Middle frontal gyrus (tissue), 1 donor: ENCODE results near the gene OGG1.
A peak's percentile ranks its signal among the peaks of the same experiment; 100 is the strongest.

ENCODE experiments used
- DNase-seq: peaks from one replicate; pipeline ENCODE4 v3.0.0-alpha.2; 2015; ENCODE audit warnings: low spot score; ENCODE audit errors: extremely low spot score

The OGG1 gene

DNA sequence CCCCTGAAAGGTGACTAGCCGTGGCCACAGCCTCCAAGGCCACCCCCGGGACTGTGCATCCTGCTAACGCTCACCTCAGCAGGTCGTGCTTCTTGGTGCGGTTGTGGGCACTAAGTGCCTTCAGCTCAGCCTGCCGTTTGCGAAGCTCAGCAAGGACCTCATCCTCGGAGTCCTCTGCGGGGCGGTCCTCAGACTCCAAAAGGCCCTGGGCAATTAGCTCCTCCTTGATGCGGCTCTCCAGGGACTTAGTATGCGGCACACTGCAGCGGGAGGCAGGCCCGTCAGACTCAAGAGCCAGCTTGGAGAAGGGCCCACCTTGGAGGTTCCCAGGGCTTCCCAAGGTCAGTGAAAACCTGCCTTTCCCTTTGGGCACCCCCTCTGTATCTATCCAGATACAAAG lies 34.2 kb downstream of the OGG1 start:
- DNase-seq, result no peak

DNA sequence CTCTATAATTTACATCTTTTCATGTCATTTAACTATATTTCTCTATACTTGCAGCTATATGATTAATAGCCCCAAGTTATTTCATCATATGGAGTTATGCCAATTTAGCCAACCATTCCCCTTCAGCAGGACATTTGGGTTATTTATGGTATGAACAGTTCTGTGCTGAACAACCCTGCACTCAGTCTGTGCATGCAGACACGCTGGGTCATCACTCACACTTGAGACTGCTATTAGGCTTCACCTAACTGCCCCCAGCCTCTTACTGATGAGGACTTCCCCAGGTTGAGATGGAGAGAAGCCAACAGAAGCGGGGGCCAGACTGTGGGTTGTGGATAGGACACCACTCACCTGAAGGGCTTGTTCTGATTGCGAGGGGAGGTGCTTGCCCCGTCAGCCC lies 35.2 kb downstream of the OGG1 start:
- DNase-seq, result no peak

DNA sequence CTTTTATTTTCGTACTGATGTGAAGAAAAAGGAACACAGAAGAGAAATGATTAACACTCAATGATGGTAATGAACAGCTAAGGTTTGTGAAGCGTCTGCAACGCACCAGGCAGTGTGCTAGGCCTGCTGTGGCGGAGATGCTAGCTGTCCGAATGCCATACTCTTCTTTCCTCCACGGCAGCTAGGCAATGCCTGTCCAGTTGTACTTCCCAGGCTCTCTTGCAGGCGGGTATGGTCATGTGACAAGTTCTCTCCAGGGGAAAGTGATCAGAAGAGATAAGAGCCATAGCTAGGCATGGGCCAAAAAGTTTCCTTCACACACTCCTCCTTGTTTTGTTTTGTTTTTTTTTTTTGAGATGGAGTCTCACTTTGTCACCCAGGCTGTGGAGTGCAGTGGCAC lies 35.9 kb downstream of the OGG1 start:
- DNase-seq, result no peak

DNA sequence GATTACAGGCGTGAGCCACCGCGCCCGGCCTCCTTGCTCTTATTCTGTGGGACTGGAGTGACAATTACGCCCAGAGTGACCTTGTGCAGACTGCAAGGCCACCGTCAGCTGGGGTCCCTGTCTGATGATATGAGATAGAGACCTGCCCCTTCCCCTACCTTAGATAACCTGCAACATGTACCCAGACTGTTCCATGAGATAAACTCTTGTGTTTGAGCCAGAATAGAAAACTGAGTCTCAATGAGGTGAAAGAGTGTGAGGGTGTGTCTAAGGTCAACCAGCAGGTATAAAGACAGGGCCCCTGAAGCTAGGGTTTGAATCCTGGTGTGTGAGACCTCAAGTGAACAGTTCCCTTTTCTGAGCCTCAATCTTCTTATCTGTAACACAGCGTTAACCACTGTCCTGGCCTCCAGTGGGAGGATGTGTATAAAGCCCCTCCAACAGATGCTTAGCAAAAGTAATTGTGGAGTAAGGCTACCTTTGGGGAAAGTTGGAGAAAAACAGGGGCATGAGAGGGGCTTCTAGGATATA lies 36.5 kb downstream of the OGG1 start:
- DNase-seq, result no peak

DNA sequence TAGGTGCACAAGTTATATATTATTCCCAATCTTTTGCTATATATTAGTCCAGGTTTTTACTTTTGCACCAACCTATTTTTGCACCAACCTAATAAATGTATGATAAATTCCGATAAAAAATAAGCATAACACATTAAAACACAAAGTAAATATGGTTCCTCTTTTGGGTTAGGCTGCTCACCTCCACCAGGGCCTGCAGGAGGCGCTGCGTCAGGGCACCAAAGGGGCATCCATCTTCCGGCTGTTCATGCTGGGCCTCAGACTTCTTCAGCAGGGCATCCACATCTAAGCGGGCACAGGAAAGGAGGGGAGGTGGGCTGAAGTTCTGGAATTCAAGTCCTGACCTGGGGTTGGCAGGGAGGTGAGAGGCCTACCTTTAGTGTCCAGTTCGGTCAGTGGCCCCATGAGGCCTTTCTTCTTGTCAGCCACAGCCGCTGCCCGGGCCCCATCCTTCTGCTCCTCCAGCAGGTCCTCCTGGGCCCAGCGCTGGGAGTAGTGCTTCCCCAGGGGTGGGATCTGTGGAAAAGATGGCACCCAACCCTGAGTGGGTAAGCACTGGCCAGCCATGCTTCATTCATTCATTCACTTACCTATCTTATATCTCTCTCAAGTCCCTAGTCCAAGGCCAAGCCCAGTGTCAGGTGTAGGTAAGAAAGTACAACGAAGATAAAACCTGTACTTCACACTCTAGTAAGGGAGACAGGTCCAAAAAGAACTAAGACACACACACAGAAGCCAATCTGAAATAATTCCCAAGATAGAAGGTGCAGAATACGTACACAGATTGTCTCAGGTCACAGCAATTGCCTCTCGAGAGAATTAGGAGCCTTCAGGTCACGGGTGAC lies 37.3 kb downstream of the OGG1 start:
- DNase-seq, result no peak

DNA sequence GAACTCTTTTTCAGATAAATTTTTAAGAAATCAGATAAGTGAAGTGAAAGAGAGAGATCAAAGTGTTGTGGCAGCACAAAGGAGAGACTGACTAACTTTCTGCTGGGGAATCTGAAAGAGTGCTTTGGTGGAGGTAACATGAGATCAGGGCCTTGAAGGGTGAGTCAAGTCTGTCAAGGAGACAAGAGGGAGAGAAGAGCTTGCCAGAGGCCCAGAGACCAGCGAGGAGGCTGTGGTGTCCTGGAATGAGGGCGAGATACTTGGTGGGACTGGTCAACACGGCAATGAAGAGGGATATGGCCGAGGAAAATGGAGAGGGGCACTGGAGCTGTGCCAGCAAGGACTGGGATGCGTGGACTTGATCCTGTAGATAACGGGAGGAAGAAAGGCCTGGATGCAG lies 38.0 kb downstream of the OGG1 start:
- no peak for DNase-seq

DNA sequence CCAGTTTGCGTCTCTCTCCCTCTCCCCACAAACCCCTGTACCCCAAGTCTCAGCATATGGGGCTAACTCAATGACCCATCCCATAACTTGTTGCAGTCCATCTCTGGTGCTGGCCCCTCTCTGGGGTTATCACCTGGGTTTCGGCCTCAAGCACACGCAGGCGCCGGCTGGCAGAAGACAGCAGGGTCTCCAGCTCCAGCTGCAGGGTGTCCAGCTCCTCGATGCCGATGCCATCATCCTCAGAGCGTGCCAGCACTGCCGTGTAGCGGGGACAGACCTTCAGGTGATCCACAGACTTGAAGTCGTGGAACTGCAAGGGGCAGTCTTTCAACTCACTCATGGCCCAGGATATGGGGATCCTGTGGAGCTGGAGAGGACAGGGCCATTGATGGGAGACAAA lies 41.4 kb downstream of the OGG1 start:
- no peak for DNase-seq

DNA sequence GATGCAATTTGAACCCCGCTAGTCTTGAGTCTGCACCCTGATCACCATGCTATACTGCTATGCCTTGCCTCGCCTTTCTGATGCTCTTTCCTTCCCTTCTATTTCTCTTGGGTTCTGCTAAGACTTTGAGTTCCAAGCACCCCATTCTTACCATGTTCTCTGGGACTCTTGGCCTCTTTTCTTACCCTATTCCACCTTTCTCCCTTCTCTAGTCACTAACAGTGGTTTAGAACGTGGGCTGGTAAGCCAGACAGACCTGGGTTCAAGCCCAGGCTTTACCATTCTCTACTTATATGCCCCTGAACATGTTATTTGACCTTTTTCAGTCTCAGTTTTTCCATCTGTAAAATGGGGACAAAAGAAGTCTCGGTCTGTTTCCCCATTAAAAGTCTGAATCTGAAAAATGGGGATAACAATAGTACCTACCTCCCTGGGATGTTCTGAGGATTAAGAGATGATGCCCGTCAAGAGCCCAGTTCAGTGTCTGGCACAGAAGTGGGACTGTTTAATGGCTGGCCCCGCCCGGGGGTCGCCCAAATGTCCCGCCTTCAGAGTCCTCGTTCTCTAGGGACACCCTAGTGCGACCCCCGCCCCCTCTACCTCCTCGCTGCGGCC lies 42.1 kb downstream of the OGG1 start:
- no peak for DNase-seq

DNA sequence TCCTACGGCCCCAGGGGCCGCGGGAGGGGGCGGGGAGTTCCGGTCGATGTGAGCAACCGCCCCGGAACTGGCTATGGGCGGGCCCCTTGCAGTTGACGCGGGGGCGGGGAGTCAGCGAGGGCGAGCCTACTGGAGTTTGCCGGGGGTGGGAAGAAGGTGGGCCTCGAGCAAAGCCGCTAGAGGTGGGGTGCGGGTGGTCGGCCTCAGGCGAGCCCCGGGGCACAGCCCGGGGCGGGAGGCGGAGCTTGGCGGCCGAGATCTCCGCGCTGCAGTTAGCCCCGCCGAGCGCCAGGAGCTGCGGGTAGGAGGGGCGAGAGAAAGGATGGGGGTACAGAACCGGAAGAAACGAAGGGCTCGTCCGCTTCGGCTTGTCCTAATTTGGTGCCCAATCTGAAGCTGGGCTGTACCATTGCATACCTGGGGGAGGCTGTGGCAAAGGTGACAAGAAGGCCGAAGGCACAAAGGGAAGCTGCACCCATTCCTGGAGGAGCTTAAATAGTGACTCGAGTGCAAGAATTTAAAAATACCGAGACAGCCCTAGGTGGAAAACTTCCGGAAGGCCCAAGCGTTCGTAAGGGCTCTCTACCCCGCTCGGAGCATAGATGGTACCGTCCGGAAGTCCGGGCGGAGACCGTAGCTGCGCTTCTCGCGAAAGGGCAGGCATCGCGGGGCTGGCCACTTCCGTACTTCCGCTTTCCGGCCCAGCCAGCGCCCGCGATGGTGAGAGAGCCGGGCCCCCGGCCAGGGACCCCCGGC lies 42.8 kb downstream of the OGG1 start, which contains the start of the genes ARPC4 and TADA3:
ARPC4 (plus strand) TSS at position 678 of the 756 bp plus-strand sequence; CDS start at position 718, 40 bp downstream.
TADA3 (minus strand) TSS at position 69 of the 756 bp plus-strand sequence. CDS start 1,007 bp downstream, outside the sequence.
- peak; percentile 85 for DNase-seq

DNA sequence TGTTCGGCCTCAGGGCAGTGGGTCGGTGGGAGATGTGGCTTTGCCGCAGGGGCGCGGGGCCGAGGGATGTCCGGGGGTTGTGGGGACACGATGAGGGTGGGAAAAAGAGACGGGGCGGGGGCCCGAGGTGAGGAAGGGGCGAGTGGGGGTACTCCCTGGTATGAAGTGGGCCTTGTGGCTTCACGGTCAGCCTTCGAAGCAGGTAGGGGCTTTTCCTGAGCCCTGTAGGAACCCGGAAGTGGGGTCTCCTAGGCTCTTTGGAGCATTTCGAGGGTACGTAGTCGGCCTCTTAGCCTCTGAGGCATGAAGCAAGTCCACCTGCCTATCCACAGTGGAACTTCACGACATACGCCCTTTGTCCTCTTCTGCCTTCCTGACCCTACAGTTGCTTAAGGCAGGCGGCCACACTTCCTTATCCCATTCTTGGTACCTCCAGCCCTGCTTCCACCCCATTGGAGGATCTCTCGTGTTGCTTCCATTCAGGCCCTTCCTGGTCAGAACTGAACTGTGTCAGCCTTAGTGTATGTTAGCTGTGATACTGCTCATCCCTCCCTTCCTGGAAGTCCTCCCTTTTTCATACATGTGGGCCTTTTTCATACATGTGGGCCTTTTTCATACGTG lies 43.5 kb downstream of the OGG1 start:
- no peak for DNase-seq

DNA sequence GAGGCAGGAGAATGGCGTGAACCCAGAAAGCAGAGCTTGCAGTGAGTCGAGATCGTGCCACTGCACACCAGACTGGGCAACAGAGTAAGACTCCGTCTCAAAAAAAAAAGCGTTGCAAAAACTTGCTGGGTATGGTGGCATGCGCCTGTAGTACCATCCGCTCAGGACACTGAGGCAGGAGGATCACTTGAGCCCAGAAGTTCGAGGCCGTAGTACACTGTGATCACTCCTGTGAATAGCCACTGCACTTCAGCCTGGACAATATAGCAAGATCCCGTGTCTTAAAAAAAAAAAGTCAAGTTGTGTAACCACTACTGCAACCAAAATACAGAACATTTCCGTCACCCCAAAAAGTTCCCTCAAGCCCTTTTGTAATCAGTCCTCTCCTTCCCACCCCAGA lies 44.6 kb downstream of the OGG1 start:
- no peak for DNase-seq

DNA sequence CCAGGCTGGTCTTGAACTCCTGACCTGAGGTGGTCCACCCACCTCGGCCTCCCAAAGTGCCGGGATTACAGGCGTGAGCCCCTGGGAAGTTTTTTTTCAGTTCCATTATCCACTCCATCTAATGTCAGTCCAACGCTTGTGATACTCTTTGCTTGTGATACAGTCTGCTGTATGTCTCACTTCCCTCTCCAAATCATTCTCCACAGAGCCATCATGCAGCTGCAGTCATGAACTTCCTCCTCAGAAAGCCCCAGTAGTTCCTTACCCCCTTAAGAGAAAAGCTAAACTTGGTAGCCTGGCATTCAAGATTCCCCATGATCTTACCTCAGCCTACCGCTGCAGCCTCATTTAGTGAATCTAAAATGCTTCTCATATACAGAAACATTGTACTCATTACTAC lies 45.5 kb downstream of the OGG1 start:
- DNase-seq, result no peak

DNA sequence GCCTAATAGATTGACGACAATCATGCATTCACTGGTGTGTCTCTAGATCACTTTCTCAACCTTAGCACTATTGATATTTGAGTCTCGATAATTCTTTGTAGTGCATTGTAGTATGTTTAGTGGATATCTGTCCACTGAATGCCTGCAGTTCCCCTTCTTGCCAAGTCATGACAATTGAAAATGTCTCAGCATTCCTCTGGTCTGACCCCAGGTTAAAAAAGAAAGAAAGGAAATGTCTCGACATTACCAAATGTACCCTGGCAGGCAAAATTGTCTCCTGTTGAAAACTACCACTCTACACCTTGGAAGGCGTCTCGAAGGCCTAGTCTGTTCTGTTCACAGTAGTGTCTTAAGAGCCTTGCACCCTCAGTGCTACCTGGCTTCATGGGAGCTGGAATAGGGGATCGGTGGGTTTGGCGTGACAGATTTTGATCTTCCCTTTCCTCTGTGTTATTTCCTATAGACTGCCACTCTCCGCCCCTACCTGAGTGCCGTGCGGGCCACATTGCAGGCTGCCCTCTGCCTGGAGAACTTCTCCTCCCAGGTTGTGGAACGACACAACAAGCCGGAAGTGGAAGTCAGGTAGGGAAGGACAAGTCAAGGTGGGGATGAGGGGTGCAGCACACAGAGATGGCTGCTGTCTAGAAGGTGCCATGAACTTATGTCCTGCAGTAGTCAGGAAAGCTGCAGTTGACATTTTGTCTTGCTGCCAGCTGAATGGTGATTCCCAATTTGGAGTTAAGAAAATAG lies 47.6 kb downstream of the OGG1 start:
- no peak for DNase-seq

DNA sequence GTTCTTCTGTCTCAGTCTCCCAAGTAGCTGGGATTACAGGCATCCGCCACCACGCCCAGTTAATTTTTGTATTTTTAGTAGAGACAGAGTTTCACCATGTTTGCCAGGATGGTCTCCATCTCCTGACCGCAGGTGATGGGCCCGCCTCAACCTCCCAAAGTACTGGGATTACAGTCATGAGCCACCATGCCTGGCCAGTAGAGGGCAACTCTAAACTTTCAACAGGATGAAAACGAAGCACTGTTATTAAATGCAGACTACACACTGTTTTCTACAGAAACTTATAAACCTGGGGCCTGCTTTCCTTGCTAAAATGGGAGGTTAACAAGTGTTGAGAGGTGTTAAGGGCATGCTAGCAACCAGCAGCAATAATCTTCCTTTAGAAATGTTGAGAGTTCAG lies 50.8 kb downstream of the OGG1 start:
- DNase-seq, result no peak

DNA sequence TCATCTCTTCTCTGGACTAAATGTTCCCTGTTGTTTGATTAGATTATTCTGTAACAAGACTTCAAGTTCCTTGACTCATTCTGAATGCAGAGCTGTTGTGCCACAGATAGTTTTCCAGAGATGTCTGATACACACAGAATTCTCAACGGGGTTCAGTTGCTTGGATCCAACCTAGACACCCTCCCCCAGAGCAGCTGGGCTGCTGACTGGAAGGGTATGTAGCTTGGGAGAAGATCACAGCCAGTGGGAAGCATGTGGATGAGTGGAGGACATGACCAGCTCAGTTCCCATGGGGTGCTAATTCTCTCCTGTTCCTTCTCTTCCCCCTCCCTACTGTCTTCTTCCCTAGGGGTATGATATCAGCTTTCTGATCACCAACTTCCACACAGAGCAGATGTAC lies 53.7 kb downstream of the OGG1 start:
- peak; percentile 47 for DNase-seq

DNA sequence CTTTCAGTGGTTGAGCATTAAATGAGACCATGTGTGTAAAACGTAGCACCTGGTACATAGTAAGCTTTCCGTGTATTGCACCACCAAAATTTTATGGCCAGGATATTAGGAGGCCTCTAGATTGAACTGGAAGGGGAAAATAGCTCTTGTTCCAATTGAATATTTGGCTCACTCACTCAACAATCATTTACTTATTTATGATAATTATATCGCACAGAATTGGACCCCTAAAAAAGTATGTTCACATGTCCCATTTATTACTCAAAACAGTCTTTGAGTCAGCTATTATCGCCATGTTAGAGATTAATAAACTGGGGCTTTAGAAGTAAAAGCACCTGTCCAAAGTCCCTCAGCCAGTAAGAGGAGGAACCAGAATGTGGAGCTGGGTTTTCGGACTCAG lies 55.2 kb downstream of the OGG1 start:
- no peak for DNase-seq

DNA sequence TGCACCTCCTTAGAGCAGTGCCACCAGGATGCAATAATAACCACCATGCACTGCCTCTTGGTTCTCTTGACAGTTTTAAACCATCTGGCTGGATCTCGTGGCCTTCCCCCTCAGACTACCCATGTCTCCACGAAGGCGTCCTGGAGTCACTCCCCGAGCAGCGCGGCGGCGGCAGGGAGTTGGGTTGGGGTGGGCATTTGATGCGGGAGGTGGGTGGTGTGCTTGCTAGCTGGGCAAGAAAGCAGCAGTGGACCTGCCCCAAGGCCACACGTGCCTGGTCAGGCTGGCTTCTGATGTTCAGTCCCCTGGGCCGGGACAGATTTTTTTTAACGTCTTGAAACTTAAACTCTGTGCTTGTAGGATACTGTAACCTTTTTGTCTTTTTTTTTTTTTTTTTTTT lies 56.4 kb downstream of the OGG1 start:
- DNase-seq, result no peak
